GM21367 (cell line): ENCODE measurements around the gene TMED5.
"Not testable (repeated sequence)": the region's sequence is repeated elsewhere in the genome, so short reads cannot be mapped to it uniquely, and the experiment has no call there.

ENCODE experiments used
- ATAC-seq: cut with Tn5 transposase; IDR thresholded peaks from one replicate; pipeline ENCODE4 v1.9.1; 2021; ENCODE audit not compliant: unreplicated experiment

TMED5 gene

GRCh38 chr1:93172778-93173177, 7.4 kb downstream of the TMED5 start:
- ATAC-seq: no peak

GRCh38 chr1:93171549-93172034, 8.6 kb downstream of the TMED5 start:
- no peak for ATAC-seq

GRCh38 chr1:93170141-93170678, 10.0 kb downstream of the TMED5 start:
- not testable (repeated sequence) for ATAC-seq

- no peak for ATAC-seq
Observed at GRCh38 chr1:93167006-93167405, 13.2 kb downstream of the TMED5 start.

GRCh38 chr1:93165895-93166294, 14.3 kb downstream of the TMED5 start:
- ATAC-seq: not testable (repeated sequence)

- no peak for ATAC-seq
Observed at GRCh38 chr1:93164816-93165215, 15.4 kb downstream of the TMED5 start.

- ATAC-seq: not testable (repeated sequence)
Observed at GRCh38 chr1:93163314-93163713, 16.9 kb downstream of the TMED5 start.

- ATAC-seq: no peak
Observed at GRCh38 chr1:93159337-93159736, 20.9 kb downstream of the TMED5 start.

GRCh38 chr1:93155335-93155734, 24.9 kb downstream of the TMED5 start:
- ATAC-seq: no peak

- ATAC-seq: no peak
Observed at GRCh38 chr1:93154898-93155297, 25.3 kb downstream of the TMED5 start.

GRCh38 chr1:93152835-93153234, 27.4 kb downstream of the TMED5 start:
- no peak for ATAC-seq

- ATAC-seq: no peak
Observed at GRCh38 chr1:93151474-93151873, 28.7 kb downstream of the TMED5 start.

GRCh38 chr1:93150729-93151128, 29.5 kb downstream of the TMED5 start:
- ATAC-seq: no peak

GRCh38 chr1:93148001-93148400, 32.2 kb downstream of the TMED5 start:
- ATAC-seq: no peak

GRCh38 chr1:93143769-93144168, 36.4 kb downstream of the TMED5 start:
- no peak for ATAC-seq

GRCh38 chr1:93143136-93143535, 37.1 kb downstream of the TMED5 start:
- no peak for ATAC-seq

- ATAC-seq: no peak
Observed at GRCh38 chr1:93142161-93142560, 38.1 kb downstream of the TMED5 start.

GRCh38 chr1:93140106-93140505, 40.1 kb downstream of the TMED5 start:
- ATAC-seq: no peak

- no peak for ATAC-seq
Observed at GRCh38 chr1:93137604-93138292, 42.5 kb downstream of the TMED5 start.

- no peak for ATAC-seq
Observed at GRCh38 chr1:93136445-93136844, 43.8 kb downstream of the TMED5 start.

GRCh38 chr1:93132638-93133037, 47.6 kb downstream of the TMED5 start:
- no peak for ATAC-seq

GRCh38 chr1:93129507-93130099, 50.6 kb downstream of the TMED5 start:
- no peak for ATAC-seq
